CD4-positive, CD25-positive, alpha-beta regulatory T cell (primary cell): Measurements from ENCODE around the gene BCL2L12. TPM values are rescaled to one million over a fixed set of nuclear protein-coding genes. Genes with fewer than 3 reads are reported as not detected.

ENCODE experiments used
- ATAC-seq, 2 donors: fragments of 150-1000 bp; cut with Tn5 transposase; one replicate each; pipeline ENCODE4 v1.10.0; 2021; ENCODE audit warnings: low read depth in 2 of 2, moderate number of reproducible peaks in 2 of 2, moderate library complexity in 1 of 2
- DNase-seq, 3 donors: peaks; one replicate each; pipeline versions ENCODE4 v3.0.0 to v3.0.0-alpha.2; 2012 to 2022; ENCODE audit warnings: mixed read lengths in 1 of 3
- H3K27ac ChIP-seq: one replicate; pipeline ENCODE4 v1.7.0; 2013; ENCODE audit warnings: mild to moderate bottlenecking, low read length; ENCODE audit not compliant: insufficient read depth, poor library complexity, severe bottlenecking
- H3K27me3 ChIP-seq: one replicate; pipeline ENCODE4 v1.7.0; 2013; ENCODE audit warnings: low read length; ENCODE audit not compliant: control insufficient read depth, insufficient read depth
- H3K36me3 ChIP-seq: one replicate; pipeline ENCODE4 v1.7.0; 2013; ENCODE audit warnings: mild to moderate bottlenecking, low read length, moderate library complexity; ENCODE audit not compliant: control insufficient read depth, insufficient read depth
- H3K4me1 ChIP-seq: 2 replicates; pipeline ENCODE4 v1.7.0; 2013; ENCODE audit warnings: mild to moderate bottlenecking, low read length; ENCODE audit not compliant: insufficient read depth, control insufficient read depth, poor library complexity, severe bottlenecking
- H3K4me3 ChIP-seq: one replicate; pipeline ENCODE4 v1.7.0; 2013; ENCODE audit warnings: low read depth, mild to moderate bottlenecking, low read length, moderate library complexity
- H3K9me3 ChIP-seq, 2 experiments: 1 replicate in 1 of 2; 2 replicates in 1 of 2; pipeline ENCODE4 v1.7.0; 2013; ENCODE audit warnings: low read length in 2 of 2, mild to moderate bottlenecking in 1 of 2, moderate library complexity in 1 of 2; ENCODE audit not compliant: control insufficient read depth in 2 of 2
- H3K27ac Mint-ChIP-seq, 3 donors: one replicate each; pipeline ENCODE4 v1.8.0; 2020 to 2022; ENCODE audit warnings: mild to moderate bottlenecking in 3 of 3, mixed read lengths in 3 of 3, moderate library complexity in 2 of 3
- H3K27me3 Mint-ChIP-seq: one replicate; pipeline ENCODE4 v1.8.0; 2022; ENCODE audit warnings: mild to moderate bottlenecking, mixed read lengths
- H3K36me3 Mint-ChIP-seq: one replicate; pipeline ENCODE4 v1.8.0; 2020; ENCODE audit warnings: mixed read lengths
- H3K4me1 Mint-ChIP-seq, 4 donors: one replicate each; pipeline ENCODE4 v1.8.0; 2020 to 2022; ENCODE audit warnings: mixed read lengths in 4 of 4, mild to moderate bottlenecking in 1 of 4
- H3K4me3 Mint-ChIP-seq, 4 donors: one replicate each; pipeline ENCODE4 v1.8.0; 2020 to 2022; ENCODE audit warnings: mild to moderate bottlenecking in 4 of 4, mixed read lengths in 4 of 4, moderate library complexity in 3 of 4
- H3K9me3 Mint-ChIP-seq, 7 donors: one replicate each; pipeline ENCODE4 v1.8.0; 2020 to 2022; ENCODE audit warnings: mixed read lengths in 7 of 7, mild to moderate bottlenecking in 3 of 7, moderate library complexity in 2 of 7
- polyA plus RNA-seq, 4 donors: library from polyadenylated mRNA; unstranded; fragments of 300-500 nt; fragmentation: Illumina TruSeq; gene quantifications; one replicate each; pipeline ENCODE4 v1.2.3, GENCODE V29; 2021
- total RNA-seq: library from RNA; stranded (reverse); gene quantifications from one replicate; pipeline ENCODE4 v1.2.3, GENCODE V29; 2022

Gene BCL2L12
- total and polyA plus RNA-seq, 5 donors from 2014 or later: 13.6 to 15.3 (median 15.0) TPM

DNA sequence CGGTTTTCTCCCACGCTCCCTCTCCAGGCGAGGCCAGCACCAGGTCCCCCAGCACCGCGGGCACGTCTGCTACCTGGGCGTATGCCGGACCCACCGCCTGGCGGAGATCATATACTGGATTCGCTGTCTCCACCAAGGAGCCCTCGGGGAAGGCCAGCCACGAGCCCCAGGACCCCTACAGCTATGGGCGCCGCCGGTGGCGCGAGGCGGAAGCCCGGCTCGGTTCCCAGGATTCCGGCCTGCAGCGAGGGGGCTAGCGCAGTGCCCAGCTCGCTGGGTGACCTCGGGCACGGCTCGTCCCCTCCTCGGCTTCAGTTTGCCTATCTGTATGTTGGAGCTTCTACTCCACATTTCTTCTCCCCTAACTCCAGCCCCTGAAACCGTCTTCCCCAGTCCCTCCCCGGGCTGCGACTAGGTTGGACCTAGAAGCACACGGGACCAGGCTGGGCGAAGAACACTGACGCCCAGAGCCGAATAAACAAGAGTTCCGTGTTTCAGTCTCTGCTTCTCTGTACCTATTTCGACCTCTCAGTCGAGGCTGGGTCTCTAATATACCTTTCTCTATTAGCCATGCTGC, 24.4 kb downstream of the BCL2L12 start:
- peak overlapping the region; percentile 71 to 98 (median 91) for H3K4me3 Mint-ChIP-seq
- H3K27ac ChIP-seq: no peak overlapping the region
- ATAC-seq: peak in 1 of 2 donors; percentile 4

DNA sequence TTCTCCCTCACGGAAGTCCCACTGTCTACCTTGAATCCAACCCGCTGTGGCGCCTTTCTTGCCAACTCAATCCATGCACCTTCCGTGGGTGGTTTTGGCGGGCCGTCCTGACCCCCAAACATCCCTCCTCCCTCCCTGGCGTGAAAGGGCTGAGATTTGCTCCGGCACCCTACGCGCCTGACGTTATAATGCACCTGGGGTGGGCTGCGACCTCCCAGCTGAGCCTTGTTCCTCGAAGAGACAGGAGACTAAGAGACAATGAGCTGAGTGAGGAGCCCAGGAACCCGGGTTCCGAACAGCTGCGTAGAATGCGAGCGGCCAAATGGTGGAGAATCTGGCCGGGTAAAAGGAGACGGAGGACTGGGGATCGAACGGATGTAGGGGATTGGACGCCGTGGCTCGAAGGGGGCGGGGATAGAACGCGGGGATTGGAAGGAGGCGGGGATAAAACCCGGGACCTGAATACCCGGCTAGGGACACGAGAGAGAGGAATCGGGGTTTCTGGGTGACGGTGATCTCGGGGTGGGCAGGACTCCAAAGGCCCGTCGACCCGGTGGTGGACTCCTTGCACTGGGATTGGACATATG, 25.0 kb downstream of the BCL2L12 start, which contains the start of gene CPT1C:
Gene CPT1C, plus strand, starts transcription at position 461 of the 587 bp plus-strand sequence. CDS start 1,137 bp downstream, outside the sequence.
- Mint-ChIP-seq H3K9me3 (no peaks in the 10 kb centered on the region), H3K27ac (peak within 1 kb of the TSS; percentile 49 to 86 (median 81)), H3K27me3 (peaks cover 22% of the 10 kb centered on the region), H3K4me3 (peak within 1 kb of the TSS; percentile 71 to 98 (median 91)), H3K36me3 (peaks cover 5% of the 10 kb centered on the region), H3K4me1 (peaks cover 6 to 26% (median 12%) of the 10 kb centered on the region in 4 donors)
- Histone ChIP-seq H3K9me3 (no peaks in the 10 kb centered on the region), H3K4me3 (peak within 1 kb of the TSS; percentile 55), H3K27me3 (peaks cover 3% of the 10 kb centered on the region), H3K4me1 (peaks cover 19% of the 10 kb centered on the region), H3K27ac (no peak within 1 kb of the TSS), H3K36me3 (peaks cover 8% of the 10 kb centered on the region)
- DNase-seq (peak; percentile 37 to 63 (median 55)), ATAC-seq (peak; percentile 34 to 40)

More for the DNA sequence above, 24.4 kb downstream of the BCL2L12 start:
- H3K36me3 Mint-ChIP-seq: peaks cover 9% of the 10 kb centered on the region
- peak overlapping the region; percentile 49 to 86 (median 71) for H3K27ac Mint-ChIP-seq
- peaks cover 13% of the 10 kb centered on the region for H3K36me3 ChIP-seq
- no peak for DNase-seq
- no peaks in the 10 kb centered on the region for H3K9me3 Mint-ChIP-seq
- H3K4me3 ChIP-seq: peak overlapping the region; percentile 55
- peaks cover 6 to 26% (median 12%) of the 10 kb centered on the region in 4 donors for H3K4me1 Mint-ChIP-seq
- H3K27me3 Mint-ChIP-seq: peaks cover 22% of the 10 kb centered on the region
- H3K4me1 ChIP-seq: peaks cover 19% of the 10 kb centered on the region
- no peaks in the 10 kb centered on the region for H3K9me3 ChIP-seq
- H3K27me3 ChIP-seq: peaks cover 3% of the 10 kb centered on the region

DNA sequence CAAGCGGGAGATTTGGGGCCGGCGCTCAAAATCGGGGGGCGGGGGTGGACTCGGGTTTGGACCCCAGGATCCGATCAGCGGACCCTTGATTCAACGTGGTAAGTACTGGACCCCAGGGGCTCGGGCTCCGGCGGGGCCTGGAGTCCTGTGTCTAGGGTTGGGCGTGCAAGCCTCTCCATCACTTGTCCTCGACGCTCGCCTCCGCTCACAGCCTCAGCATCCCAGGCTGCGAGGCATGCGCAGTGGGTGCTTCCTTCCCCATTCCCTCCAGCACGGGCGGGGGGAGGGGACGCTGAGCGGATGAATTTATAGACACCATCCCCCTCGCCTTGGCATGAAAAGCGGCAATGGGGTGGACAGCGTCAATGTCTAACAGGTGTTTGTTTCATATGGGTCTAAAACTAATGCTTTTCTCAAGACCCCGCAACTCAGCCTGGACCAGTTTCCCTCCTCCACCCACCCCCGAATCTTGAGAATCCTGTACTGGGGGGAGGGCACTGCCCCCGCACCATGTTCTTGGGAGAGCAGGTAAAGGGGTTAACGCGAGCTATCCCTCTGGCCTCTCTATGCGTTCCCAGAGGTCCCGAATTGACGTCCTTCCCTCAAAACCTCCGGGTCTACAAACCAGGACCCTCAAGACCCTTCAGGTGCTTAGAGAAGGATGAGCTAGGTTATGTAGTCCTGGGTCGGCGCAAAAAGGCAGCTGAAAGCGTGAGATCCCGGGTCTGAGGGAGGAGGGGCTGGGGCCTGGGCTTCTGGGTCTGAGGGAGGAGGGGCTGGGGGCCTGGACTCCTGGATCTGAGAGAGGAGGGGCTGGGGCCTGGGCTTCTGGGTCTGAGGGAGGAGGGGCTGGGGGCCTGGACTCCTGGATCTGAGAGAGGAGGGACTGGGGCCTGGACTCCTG, 25.8 kb downstream of the BCL2L12 start:
- Histone ChIP-seq H3K4me1 (peaks cover 19% of the 10 kb centered on the region), H3K27ac (no peak overlapping the region), H3K4me3 (no peak overlapping the region), H3K36me3 (peaks cover 3% of the 10 kb centered on the region), H3K9me3 (no peaks in the 10 kb centered on the region), H3K27me3 (peaks cover 3% of the 10 kb centered on the region)
- Mint-ChIP-seq H3K9me3 (no peaks in the 10 kb centered on the region), H3K27me3 (peaks cover 22% of the 10 kb centered on the region), H3K4me3 (peak overlapping the region; percentile 71 to 98 (median 91)), H3K4me1 (peaks cover 6 to 26% (median 12%) of the 10 kb centered on the region in 4 donors), H3K36me3 (peaks cover 4% of the 10 kb centered on the region), H3K27ac (peak overlapping the region in 2 of 3 donors; percentile 49 to 81)
- ATAC-seq (peak in 1 of 2 donors; percentile 30), DNase-seq (no peak)

DNA sequence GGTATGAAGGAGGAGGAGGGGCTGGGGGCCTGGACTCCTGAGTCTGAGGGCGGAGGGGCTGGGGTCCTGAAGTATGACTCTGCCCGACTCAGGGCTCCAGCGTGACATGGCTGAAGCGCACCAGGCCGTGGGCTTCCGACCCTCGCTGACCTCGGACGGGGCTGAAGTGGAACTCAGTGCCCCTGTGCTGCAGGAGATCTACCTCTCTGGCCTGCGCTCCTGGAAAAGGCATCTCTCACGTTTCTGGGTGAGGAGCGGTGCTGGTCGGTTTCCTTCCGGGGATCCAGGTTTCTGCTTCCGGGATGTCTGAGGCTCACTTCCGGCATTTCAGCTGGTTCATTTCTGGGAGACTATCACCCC, 26.4 kb downstream of the BCL2L12 start:
- no peaks in the 10 kb centered on the region for H3K9me3 ChIP-seq
- H3K36me3 ChIP-seq: no peaks in the 10 kb centered on the region
- H3K27ac ChIP-seq: no peak overlapping the region
- DNase-seq (no peak), ATAC-seq (no peak)
- Mint-ChIP-seq H3K9me3 (no peaks in the 10 kb centered on the region), H3K27me3 (peaks cover 22% of the 10 kb centered on the region), H3K4me3 (peak overlapping the region in 1 of 4 donors; percentile 2), H3K4me1 (peaks cover 6 to 26% (median 12%) of the 10 kb centered on the region in 4 donors), H3K36me3 (peaks cover 4% of the 10 kb centered on the region), H3K27ac (no peak overlapping the region)
- no peak overlapping the region for H3K4me3 ChIP-seq
- H3K4me1 ChIP-seq: peaks cover 19% of the 10 kb centered on the region
- peaks cover 3% of the 10 kb centered on the region for H3K27me3 ChIP-seq

DNA sequence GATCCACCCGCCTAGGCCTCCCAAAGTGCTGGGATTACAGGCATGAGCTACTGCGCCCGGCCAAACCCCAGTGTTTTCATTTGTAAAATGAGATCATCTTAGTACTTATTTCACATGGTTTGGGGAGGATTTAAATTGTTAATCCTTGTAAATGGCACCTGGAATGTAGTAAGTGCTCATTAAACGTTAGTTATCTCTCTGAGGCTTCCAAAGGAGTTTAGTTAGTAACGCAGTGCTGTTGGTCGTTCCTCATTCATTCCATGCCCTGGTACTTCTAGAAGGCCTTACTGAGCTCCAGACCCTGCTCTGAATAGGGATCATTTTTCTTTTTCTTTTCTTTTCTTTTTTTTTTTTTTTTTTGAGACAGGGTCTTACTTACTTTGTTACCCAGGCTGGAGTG, 30.4 kb downstream of the BCL2L12 start:
- peaks cover 12% of the 10 kb centered on the region for H3K27me3 Mint-ChIP-seq
- no peaks in the 10 kb centered on the region for H3K9me3 Mint-ChIP-seq
- Histone ChIP-seq H3K36me3 (no peaks in the 10 kb centered on the region), H3K4me1 (peaks cover 6% of the 10 kb centered on the region), H3K4me3 (no peak overlapping the region), H3K9me3 (no peaks in the 10 kb centered on the region), H3K27ac (no peak overlapping the region), H3K27me3 (peaks cover 3% of the 10 kb centered on the region)
- H3K36me3 Mint-ChIP-seq: no peaks in the 10 kb centered on the region
- peaks cover 0 to 9% (median 3%) of the 10 kb centered on the region in 4 donors for H3K4me1 Mint-ChIP-seq
- H3K27ac Mint-ChIP-seq: no peak overlapping the region
- no peak for ATAC-seq
- no peak for DNase-seq
- no peak overlapping the region for H3K4me3 Mint-ChIP-seq

DNA sequence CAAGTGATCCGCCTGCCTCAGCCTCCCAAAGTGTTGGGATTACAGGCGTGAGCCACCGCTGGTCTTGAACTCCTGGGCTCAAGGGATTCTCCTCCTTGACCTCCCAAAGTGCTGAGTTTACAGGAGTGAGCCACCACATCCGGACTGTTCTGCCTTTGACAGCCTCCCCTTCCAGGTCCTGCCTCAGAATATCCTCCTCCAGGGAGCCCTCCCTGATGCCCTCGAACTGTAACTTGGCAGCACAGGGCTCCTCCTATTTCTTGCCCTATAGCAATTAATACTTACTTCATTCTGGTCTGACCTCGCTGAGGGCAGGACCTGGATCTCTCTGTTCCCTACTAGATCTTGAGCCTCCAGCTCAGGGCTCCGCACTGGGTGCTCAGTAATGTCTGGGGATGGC, 31.1 kb downstream of the BCL2L12 start:
- Histone ChIP-seq H3K4me1 (no peaks in the 10 kb centered on the region), H3K36me3 (no peaks in the 10 kb centered on the region), H3K4me3 (no peak overlapping the region), H3K27ac (no peak overlapping the region), H3K9me3 (no peaks in the 10 kb centered on the region), H3K27me3 (no peaks in the 10 kb centered on the region)
- Mint-ChIP-seq H3K27me3 (peaks cover 6% of the 10 kb centered on the region), H3K9me3 (no peaks in the 10 kb centered on the region), H3K27ac (peak overlapping the region in 1 of 3 donors; percentile 35), H3K4me1 (peaks cover 0 to 3% (median 0%) of the 10 kb centered on the region in 4 donors), H3K36me3 (no peaks in the 10 kb centered on the region), H3K4me3 (no peak overlapping the region)
- DNase-seq: no peak
- no peak for ATAC-seq

DNA sequence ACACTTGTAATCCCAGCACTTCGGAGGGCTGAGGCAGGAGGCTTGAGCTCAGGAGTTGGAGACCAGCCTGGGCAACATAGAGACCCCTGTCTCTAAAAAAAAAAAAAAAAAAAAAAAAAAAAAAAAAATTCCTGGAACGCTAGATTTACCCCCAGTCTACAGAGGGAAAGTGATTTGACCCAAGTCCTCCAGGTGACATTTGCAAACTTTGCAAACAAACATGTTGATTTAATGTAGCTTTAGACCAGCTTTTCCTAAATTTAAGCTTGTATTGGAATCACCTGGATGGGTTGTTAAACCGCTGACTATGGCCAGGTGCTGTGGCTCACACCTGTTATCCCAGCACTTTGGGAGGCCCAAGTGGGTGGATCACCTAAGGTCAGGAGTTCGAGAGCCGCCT, 33.6 kb downstream of the BCL2L12 start:
- no peaks in the 10 kb centered on the region for H3K36me3 ChIP-seq
- DNase-seq (no peak), ATAC-seq (no peak)
- Mint-ChIP-seq H3K27ac (no peak overlapping the region), H3K4me3 (no peak overlapping the region), H3K36me3 (no peaks in the 10 kb centered on the region), H3K27me3 (peaks cover 4% of the 10 kb centered on the region), H3K4me1 (no peaks in the 10 kb centered on the region), H3K9me3 (no peaks in the 10 kb centered on the region)
- H3K27me3 ChIP-seq: no peaks in the 10 kb centered on the region
- no peak overlapping the region for H3K27ac ChIP-seq
- H3K9me3 ChIP-seq: no peaks in the 10 kb centered on the region
- no peaks in the 10 kb centered on the region for H3K4me1 ChIP-seq
- no peak overlapping the region for H3K4me3 ChIP-seq
